Breast epithelium (tissue), 4 donors: ENCODE data around the gene CDK18. TPM values are rescaled to one million over a fixed set of nuclear protein-coding genes. Genes with fewer than 3 reads are reported as not detected.

Source experiments
- DNase-seq, 2 donors: peaks; one replicate each; pipeline ENCODE4 v3.0.0-alpha.2; 2019; ENCODE audit warnings: low spot score in 2 of 2
- H3K27ac ChIP-seq, 2 donors: fragments of 200-600 bp; sonication (generic) in 1 of 2; one replicate each; pipeline ENCODE4 v1.5.1; 2016 to 2019; ENCODE audit warnings: mild to moderate bottlenecking in 1 of 2
- H3K27me3 ChIP-seq, 2 donors: fragments of 200-600 bp; sonication (generic) in 1 of 2; one replicate each; pipeline versions ENCODE4 v1.5.1 to v1.6.0; 2017 to 2019; ENCODE audit warnings: control low read depth in 1 of 2, mild to moderate bottlenecking in 1 of 2
- H3K36me3 ChIP-seq: fragments of 200-600 bp; one replicate; pipeline ENCODE4 v1.5.1; 2019
- H3K4me1 ChIP-seq, 2 donors: fragments of 200-600 bp; sonication (generic); one replicate each; pipeline ENCODE4 v1.5.1; 2016 to 2019; ENCODE audit warnings: control low read depth in 1 of 2
- H3K4me3 ChIP-seq, 3 donors: fragments of 200-600 bp; sonication (generic); 1 replicate in 2 of 3; 2 replicates in 1 of 3; pipeline ENCODE4 v1.5.1; 2016 to 2019; ENCODE audit warnings: mild to moderate bottlenecking in 3 of 3, moderate library complexity in 2 of 3
- H3K9me3 ChIP-seq, 2 donors: fragments of 200-600 bp; sonication (generic) in 1 of 2; one replicate each; pipeline ENCODE4 v1.5.1; 2016 to 2019; ENCODE audit warnings: control low read depth in 1 of 2
- POLR2A ChIP-seq: fragments of 450-650 bp; IDR thresholded peaks from one replicate; pipeline ENCODE4 v1.6.1; 2016; ENCODE audit warnings: antibody characterized with exemption, mild to moderate bottlenecking, moderate library complexity
- POLR2AphosphoS5 ChIP-seq, 3 donors: sonication (generic); formaldehyde crosslinking; IDR thresholded peaks; one replicate each; pipeline ENCODE4 v1.6.1; 2017; ENCODE audit warnings: antibody characterized with exemption in 3 of 3
- intact Hi-C: fragments of 100-400 bp; cut with DNase I; formaldehyde crosslinking; loops from one replicate; pipeline ENCODE4 v1.15.1; 2023; ENCODE audit warnings: low total_unique reads
- total RNA-seq, 3 donors: library from RNA; depleted of rRNA; stranded (reverse); fragments of >200 nt; gene quantifications; one replicate each; pipeline ENCODE4 v1.1.0, GENCODE V29; 2016
- TF ChIP-seq, protein P1 (sequence below), 3 donors: fragments of 450-650 bp; IDR thresholded peaks; one replicate each; pipeline ENCODE4 v1.5.1; 2016 to 2017; ENCODE audit warnings: antibody characterized with exemption in 3 of 3, mild to moderate bottlenecking in 3 of 3, moderate library complexity in 3 of 3

CDK18 gene
- total RNA-seq, 3 donors from 2014 or later, result 1.4 to 12.3 (median 9.2) TPM

GRCh38 chr1:205541161-205541886 is 36.9 kb downstream of the CDK18 start:
- H3K27ac ChIP-seq, result no peak overlapping the region

DNA sequence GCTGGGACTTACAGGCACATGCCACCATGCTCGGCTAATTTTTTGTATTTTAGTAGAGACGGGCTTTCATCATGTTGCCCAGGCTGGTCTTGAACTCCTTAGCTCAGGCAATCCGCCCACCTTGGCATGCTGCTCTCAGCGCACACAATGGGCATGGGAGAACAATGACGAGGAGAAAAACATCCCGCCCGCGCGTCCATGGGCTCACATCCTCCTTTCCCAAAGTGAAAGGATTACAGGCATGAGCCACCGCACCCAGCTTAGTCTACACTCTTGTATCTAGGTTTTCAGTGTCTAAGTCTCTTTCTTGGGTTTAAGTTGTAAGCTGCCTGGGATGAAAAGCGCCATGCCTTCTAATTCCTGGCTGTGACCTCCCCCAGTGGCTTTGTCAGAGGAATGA is 37.9 kb downstream of the CDK18 start:
- peak in 1 of 2 donors; percentile 37 for DNase-seq
- Histone ChIP-seq H3K27me3 (no peaks in the 10 kb centered on the region), H3K4me1 (peaks cover 0 to 6% of the 10 kb centered on the region in 2 donors), H3K4me3 (no peak overlapping the region), H3K27ac (peak overlapping the region; percentile 87 to 93), H3K9me3 (no peaks in the 10 kb centered on the region), H3K36me3 (no peaks in the 10 kb centered on the region)
- TF ChIP-seq, protein P1, sequence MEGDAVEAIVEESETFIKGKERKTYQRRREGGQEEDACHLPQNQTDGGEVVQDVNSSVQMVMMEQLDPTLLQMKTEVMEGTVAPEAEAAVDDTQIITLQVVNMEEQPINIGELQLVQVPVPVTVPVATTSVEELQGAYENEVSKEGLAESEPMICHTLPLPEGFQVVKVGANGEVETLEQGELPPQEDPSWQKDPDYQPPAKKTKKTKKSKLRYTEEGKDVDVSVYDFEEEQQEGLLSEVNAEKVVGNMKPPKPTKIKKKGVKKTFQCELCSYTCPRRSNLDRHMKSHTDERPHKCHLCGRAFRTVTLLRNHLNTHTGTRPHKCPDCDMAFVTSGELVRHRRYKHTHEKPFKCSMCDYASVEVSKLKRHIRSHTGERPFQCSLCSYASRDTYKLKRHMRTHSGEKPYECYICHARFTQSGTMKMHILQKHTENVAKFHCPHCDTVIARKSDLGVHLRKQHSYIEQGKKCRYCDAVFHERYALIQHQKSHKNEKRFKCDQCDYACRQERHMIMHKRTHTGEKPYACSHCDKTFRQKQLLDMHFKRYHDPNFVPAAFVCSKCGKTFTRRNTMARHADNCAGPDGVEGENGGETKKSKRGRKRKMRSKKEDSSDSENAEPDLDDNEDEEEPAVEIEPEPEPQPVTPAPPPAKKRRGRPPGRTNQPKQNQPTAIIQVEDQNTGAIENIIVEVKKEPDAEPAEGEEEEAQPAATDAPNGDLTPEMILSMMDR (IDR thresholded peaks at IDR 0.05), result no peak
- TF ChIP-seq POLR2A (no peak), POLR2AphosphoS5 (IDR thresholded peaks at IDR 0.05) (no peak)
- intact Hi-C loops, result no loop called here

More at GRCh38 chr1:205541161-205541886, 36.9 kb downstream of the CDK18 start:
- H3K36me3 ChIP-seq, result no peaks in the 10 kb centered on the region
- intact Hi-C loops, result no loop called here
- H3K9me3 ChIP-seq, result no peaks in the 10 kb centered on the region
- peak in 1 of 2 donors; percentile 13 for DNase-seq
- TF ChIP-seq, protein P1 (IDR thresholded peaks at IDR 0.05), result no peak
- TF ChIP-seq POLR2A (no peak), POLR2AphosphoS5 (IDR thresholded peaks at IDR 0.05) (no peak)
- no peak overlapping the region for H3K4me3 ChIP-seq
- H3K4me1 ChIP-seq, result peaks cover 0 to 6% of the 10 kb centered on the region in 2 donors
- H3K27me3 ChIP-seq, result no peaks in the 10 kb centered on the region

DNA sequence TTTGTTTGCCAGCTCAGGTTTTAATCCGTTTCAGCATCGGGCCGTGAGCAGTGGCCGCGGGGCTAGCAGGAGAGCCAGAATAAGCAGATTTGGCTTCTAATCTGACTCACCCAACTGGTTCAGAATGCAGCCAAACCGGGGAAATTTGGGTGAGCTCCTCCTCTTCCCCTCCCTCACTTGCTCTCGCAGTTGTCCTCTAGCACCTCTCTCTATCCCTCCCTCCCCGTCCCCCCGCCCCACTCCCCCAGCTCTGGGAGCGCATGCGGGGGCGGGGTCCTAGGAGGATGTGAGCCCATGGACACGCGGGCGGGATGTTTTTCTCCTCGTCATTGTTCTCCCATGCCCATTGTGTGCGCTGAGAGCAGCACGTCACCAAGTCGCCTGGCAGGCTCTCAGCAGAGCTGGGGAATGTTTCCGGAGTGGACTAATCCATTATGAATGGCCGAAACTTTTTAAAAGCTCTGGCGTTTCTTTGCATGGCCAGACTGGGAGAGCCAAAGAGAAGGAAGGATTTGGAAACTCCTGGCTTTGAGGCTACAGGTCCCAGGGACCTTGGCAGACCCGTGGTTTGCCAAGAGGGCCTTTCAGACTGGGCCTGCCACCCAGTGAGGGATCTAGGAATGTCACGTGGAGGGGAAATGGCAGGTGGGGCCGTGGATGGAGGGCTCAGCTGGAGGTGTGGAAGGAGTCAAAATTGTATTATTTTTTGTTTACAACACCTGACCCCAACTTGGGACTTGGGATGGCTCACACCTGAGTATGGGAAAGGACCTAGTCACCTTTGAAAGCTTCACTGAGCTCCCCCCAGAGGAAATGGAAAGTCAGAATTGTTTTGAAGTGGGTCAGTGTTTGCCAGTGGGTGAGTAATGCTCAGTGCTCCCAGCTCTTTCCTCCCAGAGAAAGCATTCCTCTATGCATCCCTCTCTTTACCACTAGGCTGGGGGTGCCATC is 39.2 kb downstream of the CDK18 start:
- Histone ChIP-seq H3K27ac (peak overlapping the region; percentile 87 to 93), H3K4me1 (peaks cover 0 to 6% of the 10 kb centered on the region in 2 donors), H3K4me3 (peak overlapping the region; percentile 32 to 60 (median 45)), H3K9me3 (no peaks in the 10 kb centered on the region), H3K27me3 (no peaks in the 10 kb centered on the region), H3K36me3 (no peaks in the 10 kb centered on the region)
- TF ChIP-seq POLR2A, result no peak
- TF ChIP-seq POLR2AphosphoS5 (IDR thresholded peaks at IDR 0.05), result peak; percentile 19 to 42 (median 33)
- TF ChIP-seq, protein P1 (IDR thresholded peaks at IDR 0.05), result no peak
- intact Hi-C loops, result no loop called here
- peak; percentile 81 to 94 for DNase-seq

DNA sequence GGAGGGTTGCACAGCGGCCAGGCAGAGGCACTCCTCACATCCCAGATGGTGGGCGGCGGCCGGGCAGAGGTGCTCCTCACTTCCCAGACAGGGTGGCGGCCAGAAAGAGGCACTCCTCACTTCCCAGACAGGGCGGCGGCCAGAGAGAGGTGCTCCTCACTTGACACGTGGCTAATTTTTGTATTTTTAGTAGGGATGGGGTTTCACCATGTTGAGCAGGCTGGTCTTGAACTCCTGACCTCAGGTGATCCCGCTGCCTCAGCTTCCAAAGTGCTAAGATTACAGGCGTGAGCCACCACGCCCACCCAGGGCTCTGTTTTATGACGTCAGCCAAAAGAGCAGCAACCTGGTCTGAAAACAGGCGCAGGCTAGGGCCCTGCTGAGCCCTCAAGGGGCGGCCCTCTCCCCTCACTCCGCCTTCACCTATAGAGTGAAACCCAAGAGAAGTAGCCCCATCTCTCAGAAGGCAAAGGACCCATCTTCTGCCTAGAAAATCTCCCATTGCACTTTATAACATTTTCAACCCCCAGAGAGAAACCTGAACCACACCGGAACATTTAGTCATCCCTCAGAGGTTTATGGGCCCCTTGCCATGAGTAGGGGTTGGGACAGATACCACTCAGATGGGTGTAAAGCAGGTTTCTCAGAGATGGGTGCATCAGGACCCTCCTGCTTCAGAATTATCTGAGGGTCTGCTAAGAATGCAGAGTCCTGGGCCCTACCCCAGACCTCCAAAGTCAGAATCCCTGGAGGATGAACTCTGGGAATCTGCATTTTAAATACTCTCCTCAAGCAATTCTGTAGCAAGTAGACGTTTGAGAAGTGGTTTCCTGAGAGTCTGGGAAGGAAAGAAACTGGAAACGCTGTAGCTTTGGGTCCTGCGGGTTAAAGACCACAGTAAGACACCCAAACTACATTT is 40.8 kb downstream of the CDK18 start:
- Histone ChIP-seq H3K27ac (no peak overlapping the region), H3K36me3 (no peaks in the 10 kb centered on the region), H3K27me3 (no peaks in the 10 kb centered on the region), H3K9me3 (no peaks in the 10 kb centered on the region), H3K4me3 (no peak overlapping the region), H3K4me1 (peaks cover 0 to 6% of the 10 kb centered on the region in 2 donors)
- DNase-seq, result peak in 1 of 2 donors; percentile 11
- intact Hi-C loops, result no loop called here
- TF ChIP-seq, protein P1 (IDR thresholded peaks at IDR 0.05), result no peak
- TF ChIP-seq POLR2AphosphoS5 (IDR thresholded peaks at IDR 0.05) (no peak), POLR2A (no peak)
